Hippocampal formation (tissue), 2 donors: Measurements from ENCODE around the gene MMP19.
A peak's percentile ranks its signal among the peaks of the same experiment; 100 is the strongest.
"Not testable (repeated sequence)": the region's sequence is repeated elsewhere in the genome, so short reads cannot be mapped to it uniquely, and the experiment has no call there.

Source experiments
- DNase-seq, 2 donors: peaks; one replicate each; lab custom pipeline; 2025; lab: John Stamatoyannopoulos, UW

MMP19 gene

DNA sequence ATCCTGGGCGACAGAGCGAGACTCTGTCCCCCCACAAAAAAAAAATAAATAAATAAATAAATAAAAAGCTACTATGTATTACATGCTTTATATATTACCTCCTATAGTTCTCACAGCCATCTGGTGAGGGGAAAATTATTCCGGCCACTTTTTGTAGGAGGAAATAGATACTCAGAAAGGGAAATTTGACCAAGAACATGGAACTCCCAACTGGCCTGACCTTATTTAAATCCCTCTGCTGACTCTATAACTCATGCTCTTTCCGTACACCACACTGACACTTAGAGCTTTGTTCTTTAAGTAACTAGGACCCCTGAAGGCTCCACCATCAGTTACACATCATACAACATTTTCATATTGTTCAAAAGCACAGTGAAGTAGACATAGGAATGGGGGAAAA is 2.2 kb upstream of the MMP19 start:
- DNase-seq = no peak

GRCh38 chr12:55843431-55843830 is 695 bp upstream of the MMP19 start:
- no peak for DNase-seq

- DNase-seq = no peak
These were observed 2.0 kb downstream of the MMP19 start for GRCh38 chr12:55840581-55841351.

- DNase-seq = no peak
These were observed 3.2 kb downstream of the MMP19 start for GRCh38 chr12:55839345-55840140.

DNA sequence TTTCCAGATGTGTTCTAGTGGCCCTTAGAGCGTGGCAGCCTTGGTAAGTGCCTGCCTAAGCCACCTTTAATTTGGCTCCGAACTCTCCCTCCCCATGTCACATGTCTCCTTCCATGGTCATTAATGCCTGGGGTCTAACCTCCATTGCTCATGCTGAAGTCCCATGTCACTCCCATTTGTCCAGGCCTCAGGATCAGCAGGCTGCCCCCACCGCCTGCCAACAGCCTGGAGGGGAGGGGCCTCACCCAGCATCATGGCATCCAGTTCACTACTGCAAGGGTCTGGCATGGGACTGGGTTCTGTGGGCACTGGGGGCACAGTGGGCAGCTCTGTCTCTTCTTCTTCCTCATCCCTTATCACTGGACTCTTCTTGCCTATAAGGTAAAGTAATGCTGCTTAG is 4.4 kb downstream of the MMP19 start:
- DNase-seq = no peak

DNA sequence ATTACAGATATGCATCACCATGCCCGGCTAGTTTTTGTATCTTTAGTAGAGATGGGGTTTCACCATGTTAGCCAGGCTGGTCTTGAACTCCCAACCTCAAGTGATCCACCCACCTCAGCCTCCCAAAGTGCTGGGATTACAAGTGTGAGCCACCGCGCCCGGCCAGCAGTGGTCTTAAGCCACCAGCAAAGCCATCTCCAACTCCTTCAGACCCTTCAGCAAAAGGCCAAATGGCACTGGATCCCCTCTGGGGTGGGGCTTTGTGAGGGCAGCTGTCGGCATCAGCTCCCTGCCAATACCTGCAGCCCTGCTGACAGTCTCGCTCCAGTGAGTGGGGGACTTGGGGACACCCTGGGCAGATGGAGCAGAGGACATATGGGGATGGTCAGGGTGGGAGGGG is 8.3 kb downstream of the MMP19 start:
- DNase-seq = not testable (repeated sequence)

DNA sequence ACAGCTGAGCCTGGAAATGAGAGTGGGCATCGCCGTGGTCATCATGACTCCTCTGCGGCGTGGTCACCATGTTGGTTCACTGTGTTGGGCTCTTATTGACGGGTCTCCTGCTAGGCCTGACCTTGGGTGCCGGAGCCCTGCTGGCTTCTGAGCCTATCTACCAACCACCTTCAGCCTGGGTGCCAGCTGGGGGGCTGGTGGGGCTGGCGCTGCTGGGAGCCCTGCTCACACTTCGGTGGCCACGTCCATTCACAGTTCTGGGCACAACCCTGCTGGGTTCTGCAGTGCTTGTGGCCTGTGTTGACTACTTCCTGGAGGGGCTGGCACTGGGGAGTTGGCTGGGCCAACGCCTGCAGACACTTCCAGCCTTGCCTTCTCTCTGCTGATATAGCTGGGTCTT is 9.7 kb downstream of the MMP19 start:
- no peak for DNase-seq

- DNase-seq = no peak
These were observed 11.3 kb downstream of the MMP19 start for GRCh38 chr12:55831447-55831815.

DNA sequence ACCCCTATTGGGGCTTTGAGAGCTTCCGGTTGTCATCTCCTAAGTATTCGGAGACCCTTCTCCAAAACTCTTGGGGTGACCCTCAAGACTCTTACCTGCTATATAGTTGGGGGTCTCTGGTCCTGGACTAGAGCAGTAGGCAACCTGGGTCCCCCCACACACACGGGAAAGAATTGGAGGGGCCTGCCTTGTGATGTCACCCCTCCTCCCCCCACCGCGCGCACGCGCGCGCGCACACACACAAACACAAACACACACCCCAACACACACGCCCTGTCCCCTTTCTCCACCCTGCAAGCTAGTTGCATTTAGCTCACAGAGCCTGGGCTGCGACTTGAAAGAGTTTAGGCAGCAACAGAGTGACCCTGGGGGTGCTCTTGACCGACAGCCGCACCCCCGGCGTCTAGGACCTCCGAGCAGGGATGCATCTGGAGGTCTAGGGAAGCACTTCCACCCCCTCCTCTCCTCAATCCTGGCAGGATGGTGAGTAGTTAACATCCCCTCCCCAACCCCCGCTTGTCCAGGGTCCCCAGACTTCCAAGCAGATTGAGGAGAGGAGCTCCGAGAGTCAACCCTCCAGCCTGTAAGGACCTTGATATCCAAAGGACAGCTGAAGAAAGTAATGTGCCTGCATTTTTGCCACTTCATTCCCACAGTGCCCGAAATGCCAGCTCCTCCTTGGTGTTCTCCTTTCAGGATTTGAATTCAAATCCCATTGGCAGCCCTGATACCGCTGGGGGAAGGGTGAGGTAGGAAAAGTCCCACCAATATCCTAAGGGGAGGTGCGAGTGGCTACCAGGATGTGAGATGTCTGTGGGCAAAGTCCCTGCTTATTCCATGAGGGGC is 11.9 kb downstream of the MMP19 start:
- peak; percentile 74 to 77 for DNase-seq

- DNase-seq = peak; percentile 74 to 77
These were observed 12.7 kb downstream of the MMP19 start for GRCh38 chr12:55829967-55830600.

GRCh38 chr12:55828357-55828756 is 14.4 kb downstream of the MMP19 start:
- DNase-seq = no peak

GRCh38 chr12:55827806-55828205 is 14.9 kb downstream of the MMP19 start:
- no peak for DNase-seq

DNA sequence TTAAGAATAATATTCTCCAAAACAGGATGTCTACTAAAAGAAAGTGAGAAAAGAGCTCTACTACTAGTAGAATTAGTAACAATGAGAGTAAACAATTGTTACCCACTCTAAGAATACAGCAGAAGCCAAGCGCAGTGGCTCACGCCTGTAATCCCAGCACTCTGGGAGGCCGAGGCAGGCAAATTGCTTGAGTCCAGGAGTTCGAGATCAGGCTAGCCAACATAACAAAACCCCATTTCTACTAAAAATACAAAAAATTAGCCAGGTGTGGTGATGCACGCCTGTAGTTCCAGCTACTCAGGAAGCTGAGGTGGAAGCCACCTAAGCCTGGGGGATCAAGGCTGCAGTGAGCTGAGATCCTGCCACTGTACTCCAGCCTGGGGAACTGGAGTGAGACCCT is 18.0 kb downstream of the MMP19 start:
- DNase-seq = no peak

GRCh38 chr12:55823419-55823818 is 19.3 kb downstream of the MMP19 start:
- DNase-seq = no peak

DNA sequence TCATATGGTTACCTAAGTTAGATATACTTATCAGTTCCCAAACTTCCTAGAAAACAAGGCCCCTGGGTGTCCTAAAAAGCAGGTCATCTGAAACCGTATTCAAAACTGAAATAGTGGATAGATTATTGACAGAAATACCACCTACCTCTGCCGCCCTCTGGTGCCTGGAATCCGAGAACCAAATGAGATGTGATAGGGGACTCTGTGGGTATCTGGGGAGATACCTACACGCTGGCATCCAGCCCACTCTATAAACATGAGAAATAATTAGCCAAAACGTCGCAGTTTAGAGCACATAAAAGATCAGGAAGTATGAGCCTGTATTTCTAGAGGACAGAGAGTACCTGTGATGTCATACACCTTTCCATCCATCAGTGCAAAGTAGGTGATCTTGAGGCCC is 20.5 kb downstream of the MMP19 start:
- no peak for DNase-seq

DNA sequence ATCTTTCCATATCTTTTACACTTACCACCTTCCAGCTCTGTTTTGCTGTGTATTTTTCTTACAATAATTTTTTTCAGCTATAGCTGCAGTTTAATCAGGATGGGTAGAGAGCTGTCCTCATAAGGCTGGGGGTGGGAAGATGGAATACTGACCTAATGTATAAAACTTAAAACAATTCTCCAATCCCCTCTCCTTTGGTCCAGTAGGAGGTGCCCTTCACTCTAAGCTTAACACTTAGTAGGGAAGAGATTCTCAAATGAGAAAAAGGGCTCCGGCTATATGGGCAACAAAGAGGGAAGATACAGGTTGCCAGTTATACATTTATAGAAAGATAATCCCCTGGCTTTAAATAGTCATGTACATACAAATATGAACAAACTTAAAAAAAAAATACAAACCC is 22.1 kb downstream of the MMP19 start:
- DNase-seq = no peak

DNA sequence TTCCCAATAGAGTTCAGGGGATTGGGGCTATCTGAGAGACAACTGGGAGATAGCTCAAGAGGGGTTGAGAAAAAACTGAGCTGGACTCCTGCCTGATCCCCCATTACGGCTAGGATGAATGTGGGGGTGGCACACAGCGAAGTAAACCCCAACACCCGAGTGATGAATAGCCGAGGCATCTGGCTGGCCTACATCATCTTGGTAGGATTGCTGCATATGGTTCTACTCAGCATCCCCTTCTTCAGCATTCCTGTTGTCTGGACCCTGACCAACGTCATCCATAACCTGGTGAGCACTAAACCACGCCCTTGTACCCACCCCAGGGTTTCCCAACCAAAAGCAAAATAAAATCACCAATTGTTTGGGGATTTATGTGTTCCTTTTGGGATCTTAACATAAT is 23.9 kb downstream of the MMP19 start:
- DNase-seq = no peak

- no peak for DNase-seq
These were observed 24.5 kb downstream of the MMP19 start for GRCh38 chr12:55818140-55818728.

DNA sequence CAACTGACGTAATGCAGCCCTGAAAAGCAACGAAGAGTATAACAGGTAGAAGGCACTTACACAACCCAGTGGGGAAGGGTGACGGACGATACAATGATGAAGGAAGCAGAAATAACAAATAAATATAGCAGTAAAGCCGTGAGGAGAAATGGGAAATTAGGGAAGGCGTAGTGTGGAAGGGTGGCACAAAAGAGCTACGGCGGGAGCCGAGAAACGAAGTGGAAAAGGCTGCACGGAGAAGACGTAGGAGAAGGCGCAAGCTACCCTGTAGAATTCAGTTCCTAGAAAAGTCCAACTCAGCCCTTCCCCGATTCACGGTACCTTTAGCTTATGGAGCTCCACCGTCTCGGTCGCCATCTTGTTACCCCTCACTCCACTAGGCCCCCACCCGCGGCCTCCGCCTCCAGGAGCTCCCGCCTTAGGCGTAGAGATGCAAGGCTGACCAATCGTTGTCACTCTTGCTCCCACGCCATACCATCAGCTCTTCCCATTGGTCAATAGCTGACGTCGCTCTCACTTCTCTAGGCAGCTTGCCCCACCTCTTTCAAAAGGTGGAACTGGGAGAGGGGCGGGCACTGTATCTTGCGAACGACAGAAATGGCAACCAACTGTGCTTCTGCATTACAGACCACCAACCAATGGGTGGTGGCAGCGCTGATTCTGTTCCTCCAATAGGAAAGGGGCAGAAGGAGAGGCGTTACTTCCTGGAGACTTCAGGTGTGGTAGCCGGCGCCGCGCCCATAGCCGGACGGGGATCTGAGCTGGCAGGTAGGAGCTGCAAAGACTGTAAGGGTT is 25.2 kb downstream of the MMP19 start, which contains the start of the genes ORMDL2 and SARNP:
Gene ORMDL2 (plus strand): TSS at position 697 of the 795 bp plus-strand sequence. CDS start 959 bp downstream, outside the sequence.
Gene SARNP (minus strand): TSS at position 380 of the 795 bp plus-strand sequence. CDS start 23 bp downstream, at position 357.
- peak; percentile 99 to 100 for DNase-seq

- DNase-seq = no peak
These were observed 25.8 kb downstream of the MMP19 start for GRCh38 chr12:55816881-55817344.
